Activated naive CD4-positive, alpha-beta T cell (primary cell): Measurements from ENCODE around the gene DDX24.
"Not testable (repeated sequence)": the region's sequence is repeated elsewhere in the genome, so short reads cannot be mapped to it uniquely, and the experiment has no call there.

Experiments
- DNase-seq, 4 experiments: peaks; one replicate each; lab custom pipeline; 2025; lab: John Stamatoyannopoulos, UW

DDX24 gene

DNA sequence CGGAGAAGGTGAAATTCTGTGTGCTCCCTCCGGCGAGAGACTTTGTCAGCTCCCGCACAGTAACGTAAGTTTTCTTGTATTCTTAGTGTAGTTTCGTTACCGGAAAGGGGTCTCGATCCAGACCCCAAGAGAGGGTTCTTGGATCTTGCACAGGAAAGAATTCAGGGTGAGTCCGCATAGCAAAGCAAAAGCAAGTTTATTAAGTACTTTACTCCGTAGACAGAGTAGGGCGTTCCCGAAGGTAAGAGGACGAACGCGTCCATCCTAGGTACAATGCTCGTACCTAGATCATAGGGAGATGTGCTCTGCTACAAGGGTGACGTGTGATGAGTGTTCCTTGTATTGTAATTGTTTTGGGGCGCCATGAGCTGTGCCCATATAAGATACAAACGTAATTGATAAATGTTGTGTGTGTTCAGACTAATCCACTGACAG, 401 bp upstream of the DDX24 start:
- DNase-seq = no peak

DNA sequence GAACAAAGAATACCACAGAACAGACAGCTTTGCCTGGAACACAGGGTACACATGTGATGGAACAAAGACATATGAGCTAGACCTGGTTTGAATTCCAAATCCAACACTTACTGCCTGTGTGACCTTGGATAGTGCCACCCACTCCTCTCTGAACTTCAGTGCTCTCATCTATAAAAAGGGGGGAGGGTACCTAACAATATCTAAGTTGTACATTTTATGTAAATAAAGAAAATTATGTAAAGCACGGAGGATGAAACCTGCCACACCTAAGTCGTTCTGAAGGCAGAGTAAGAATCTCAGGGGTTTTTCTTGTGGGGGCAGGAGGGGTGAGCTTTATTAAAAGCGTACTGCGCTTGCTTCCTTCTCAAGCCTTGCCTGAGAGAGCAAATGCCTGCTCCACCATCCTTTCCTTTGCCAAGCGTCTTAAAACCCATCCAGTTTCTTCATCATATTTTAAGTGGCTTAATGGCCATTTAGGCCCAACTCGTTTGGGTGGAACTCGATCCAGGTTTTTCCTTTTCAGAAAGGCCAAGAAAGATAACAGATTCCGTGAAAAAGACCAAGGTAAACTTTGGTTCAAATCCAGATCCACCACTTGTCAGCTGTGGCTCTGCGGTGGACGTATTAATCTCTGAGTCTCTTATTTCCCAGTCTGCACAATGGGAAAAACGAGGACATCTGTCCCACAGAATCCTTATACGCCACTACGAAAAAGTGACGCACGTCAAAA, 946 bp downstream of the DDX24 start:
- no peak for DNase-seq

DNA sequence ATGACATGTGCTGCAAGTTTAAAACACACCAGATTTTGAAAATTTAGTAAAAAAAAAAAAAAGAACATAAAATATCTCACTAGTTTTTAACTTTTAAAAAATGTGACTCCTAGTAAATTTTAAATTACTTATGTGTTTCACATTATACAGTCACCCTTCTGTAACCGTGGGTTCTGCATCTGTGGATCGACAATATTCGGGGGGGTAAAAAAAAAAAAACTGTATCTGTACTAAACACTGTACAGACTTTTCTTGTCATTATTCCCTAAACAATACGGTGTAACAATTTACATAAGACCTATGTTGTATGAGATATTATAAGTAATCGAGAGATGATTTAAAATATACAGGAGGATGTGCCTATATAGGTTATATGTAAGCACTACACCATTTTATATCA, 3.2 kb downstream of the DDX24 start:
- DNase-seq = no peak

DNA sequence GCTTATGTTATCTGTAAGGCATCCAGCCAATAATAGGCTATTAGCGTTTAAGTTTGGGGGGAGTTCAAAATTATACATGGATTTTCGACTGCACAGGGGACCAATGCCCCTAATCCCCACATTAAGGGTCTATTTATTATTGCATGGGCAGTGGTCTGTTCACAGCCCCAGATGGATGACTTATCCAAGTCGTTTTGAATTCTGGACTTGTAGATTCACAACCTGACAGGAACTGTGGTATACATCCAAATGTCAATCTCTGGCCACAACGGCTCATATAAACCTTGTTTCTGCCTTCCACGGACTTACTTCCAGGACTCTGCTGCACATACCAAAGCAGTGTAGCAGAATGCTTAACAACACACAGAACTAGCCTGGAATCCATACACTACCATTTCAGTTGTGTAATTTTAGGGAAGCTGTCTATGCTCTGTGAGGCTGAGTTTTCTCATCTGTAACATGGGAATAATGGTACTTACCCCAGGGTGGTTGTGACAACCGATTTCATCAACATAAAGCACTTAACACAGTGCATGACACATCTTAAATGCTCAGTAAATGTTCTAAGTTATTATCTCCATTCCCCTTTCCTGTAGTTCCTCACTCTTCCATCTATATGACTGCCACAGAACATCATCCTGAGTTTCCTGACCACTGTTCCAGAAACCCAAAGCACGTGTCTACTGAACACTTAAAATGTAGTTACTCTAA, 3.7 kb downstream of the DDX24 start:
- no peak for DNase-seq

DNA sequence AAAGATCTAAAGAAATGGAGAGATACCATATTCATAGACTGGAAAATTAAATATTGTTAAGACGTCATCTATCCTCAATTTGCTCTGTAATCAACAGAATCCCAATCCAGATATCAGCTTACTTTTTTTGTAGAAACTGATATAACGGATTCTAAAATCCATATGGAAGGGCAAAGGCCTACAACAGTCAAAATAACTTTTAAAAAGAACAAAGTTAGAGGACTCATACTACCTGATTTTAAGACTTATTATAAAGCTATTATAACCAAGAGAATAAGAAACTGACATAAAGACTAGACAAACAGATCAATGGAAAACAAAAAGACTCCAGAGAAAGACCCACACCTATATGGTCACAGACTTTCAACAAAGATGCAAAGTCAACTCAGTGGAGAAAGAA, 6.0 kb downstream of the DDX24 start:
- DNase-seq = no peak

DNA sequence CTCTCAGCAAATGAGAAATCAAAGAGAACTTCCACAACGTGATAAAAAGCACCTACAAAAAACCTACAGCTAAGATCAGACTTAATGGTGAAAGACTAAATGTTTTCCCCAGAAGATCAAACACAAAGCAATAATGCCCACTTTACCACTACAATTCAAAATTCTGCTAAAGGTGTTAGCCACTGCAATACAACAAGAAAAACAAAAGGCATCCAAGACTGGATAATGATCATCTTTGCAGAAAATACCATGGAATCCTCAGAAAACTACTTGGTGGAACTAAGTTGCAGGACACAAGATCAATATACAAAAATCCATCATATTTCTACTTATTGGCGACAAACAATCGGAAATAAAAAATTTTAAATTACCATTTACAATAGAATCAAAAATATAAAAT, 6.5 kb downstream of the DDX24 start:
- no peak for DNase-seq

DNA sequence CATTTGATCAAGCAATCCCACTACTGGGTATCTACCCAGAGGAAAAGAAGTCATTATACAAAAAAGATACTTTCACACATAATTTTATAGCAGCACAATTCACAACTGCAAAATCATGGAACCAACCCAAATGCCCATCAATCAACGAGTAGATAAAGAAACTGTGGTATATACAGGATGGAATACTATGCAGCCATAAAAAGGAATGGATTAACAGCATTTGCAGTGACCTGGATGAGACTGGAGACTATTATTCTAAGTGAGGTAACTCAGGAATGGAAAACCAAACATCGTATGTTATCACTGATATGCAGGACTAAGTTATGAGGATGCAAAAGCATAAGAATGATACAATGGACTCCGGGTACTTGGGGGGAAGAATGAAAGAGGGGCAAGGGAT, 8.9 kb downstream of the DDX24 start:
- DNase-seq = not testable (repeated sequence)

DNA sequence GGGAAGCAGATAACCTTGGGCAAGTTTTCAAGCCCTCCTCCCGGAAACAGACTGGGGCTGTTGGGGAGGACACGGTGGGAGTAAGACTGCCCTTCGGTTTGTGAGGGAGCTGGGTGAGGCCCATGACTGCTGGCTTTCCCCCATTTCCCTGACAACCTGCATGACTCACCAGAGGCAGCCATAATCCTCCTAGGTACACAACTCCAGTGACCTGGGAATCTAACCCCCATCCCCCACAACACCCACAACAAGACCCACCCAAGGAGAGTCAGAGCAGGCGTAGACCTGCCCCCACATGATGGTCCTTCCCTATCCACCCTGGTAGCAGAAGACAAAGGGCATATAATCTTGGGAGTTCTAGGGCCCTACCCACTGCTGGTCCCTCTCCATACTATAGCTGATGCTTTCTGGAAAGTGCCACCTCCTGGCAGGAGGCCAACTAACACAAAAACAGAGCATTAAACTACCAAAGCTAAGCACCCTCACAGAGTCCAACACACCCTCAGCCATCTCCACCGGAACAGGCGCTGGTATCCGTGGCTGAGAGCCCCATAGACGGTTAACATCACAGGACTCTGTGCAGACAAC, 14.8 kb downstream of the DDX24 start:
- no peak for DNase-seq

DNA sequence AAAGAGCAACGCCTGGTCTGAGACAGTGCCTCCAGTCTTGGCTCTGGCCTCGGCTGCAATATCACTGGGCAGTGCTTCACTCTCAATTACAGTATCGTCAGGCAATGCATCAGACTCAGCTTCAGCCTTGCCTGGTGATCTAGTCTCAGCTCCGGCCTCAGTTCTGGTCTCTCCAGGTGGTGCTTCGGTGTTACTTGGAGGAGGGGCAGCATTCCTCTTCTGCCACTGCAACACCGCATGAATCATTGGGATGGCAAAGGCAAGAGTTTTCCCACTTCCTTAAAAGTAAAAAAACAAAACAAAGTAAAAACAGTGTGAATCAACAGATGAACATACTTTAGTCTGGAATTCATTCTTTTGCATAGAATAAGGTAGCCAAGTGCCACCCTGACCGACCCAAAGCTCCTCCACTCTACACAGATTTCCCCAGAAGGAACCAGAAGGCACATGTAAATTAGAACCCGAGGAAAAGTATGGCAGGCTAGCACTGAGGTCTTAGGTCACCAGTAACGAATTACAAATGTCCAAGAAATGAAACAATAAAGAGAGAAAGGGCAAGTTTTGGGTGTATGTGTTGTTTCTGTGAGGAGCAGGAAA, 18.6 kb downstream of the DDX24 start:
- DNase-seq = no peak

DNA sequence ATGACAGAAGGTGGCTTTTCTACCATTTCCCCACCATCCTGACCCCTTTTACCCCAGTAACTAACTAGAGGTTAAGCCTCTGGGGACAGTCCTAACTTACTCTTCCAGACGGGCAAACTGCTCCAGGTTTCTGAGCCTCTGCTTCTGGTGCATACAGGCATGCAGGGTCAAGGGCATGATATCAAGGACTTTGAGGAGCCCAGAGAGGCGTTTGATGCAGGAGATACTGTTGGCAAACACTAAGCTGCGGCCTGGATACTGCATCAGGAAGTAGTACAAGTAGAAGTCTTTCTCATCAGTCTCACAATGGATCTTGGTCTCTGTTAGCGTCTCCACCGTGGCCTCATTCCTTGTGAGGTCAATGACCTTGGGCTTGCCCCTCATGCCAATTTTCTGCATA, 21.0 kb downstream of the DDX24 start:
- DNase-seq = no peak

DNA sequence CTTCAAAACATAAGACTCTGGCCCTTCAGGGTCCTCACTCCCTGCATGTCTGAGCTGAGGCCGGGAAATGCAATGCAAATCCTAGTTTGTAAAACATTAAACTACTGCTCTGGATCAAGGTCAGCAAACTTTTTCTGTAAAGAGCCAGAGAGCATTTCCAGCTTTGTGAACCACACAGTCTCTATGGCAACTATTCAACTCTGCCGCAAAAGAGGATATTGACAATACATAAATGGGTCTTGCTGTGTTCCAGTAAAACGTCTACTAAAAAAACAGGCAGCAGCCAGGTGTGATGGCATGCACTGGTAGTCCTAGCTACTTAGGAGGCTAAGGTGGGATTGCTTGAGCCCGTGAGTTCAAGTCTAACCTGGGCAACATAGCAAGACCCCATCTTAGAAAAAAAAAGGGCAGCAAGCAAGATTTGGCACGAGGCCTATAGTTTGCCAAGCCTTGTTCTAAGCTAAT, 22.3 kb downstream of the DDX24 start:
- DNase-seq = no peak

DNA sequence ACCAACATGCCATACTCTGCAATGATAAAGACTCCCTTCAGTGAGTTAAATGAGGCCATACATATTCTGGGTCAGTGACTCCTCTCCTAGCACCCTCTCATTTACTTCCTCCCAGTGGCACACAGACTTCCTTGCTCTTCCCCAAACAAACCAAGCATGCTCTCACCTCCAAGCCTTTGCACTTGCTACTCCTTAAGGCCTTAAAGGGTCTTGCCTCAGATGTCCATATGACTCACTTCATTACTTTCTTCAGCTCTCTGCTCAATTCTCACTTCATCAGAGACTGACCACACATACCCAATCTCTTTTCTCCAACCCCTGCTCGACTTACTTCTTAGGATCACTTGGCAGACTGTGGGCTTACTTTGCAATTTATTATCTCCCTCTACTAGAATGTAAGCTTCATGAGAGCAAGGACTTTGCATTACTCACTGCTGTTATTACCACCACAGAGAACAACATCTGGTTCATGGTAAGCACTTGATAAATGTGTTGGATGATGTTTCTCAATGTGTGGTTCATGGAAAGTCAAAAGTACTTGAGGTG, 22.8 kb downstream of the DDX24 start:
- no peak for DNase-seq

DNA sequence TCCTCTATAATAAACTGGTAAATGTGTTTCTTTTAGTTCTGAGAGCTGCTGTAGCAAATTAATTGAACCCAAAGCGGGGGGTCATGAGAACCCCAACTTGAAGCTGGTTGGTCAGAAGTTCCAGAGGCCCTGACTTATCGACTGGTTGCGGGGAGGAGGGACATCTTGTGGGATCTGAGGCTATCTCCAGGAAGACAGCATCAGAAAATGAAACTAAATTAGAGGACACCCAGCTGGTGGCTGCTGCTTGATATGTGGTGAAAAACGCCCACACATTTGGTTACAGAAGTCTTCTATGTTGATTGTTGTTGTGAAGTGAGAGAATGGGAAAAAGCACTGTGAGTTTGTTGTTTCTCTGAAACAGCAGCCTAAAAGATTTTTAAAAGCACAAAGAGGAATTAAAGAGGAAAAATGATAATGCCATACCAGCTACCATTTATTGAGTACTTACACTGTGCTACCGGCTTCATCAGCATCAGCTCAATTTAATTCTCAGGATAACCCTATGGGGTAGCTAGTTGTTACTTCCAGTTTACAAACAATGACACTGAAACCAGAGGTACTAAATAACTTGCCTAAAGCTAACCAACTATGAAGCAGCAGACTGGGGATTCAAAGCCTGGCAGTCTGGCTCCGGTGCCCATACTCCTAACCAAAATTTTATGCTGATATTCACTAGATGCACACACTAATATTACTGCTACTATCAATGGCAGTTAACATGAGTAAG, 24.3 kb downstream of the DDX24 start:
- no peak for DNase-seq

DNA sequence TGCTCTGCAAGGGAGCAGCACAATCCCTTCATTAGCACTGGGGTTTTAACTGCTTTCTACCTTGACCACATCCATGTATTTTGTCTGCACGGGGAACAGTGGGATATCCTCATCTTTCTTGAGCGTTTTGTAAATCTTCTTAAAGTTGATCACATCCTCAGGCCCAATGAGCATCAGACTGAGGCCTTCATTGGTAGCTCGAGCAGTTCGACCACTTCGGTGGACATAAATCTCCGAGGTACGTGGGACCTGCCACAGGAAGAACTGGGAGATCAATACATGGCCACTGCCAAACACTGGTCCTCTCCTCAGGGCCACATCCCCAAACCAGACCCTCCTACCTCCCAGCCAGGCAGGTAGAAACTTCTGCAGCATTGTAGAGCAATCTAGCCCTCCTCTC, 26.1 kb downstream of the DDX24 start:
- no peak for DNase-seq

DNA sequence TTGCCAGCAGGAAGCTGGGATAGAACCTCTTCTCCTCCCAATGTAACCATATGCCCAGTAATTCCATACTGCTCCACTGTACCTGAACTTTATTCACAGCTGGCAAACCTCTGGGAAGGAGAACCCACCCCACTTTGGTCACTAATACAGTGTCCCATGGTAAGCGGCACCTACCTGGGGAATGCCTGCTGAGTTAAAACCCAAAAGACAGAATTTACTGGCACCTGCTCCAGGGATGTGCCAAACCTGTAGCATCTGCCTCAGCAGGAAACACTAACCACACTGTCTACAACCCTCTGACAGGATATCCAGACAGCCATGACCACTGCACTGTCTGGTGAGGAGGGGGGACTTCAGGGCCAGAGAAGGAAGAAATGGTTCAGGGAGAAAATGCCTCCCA, 26.6 kb downstream of the DDX24 start:
- no peak for DNase-seq

DNA sequence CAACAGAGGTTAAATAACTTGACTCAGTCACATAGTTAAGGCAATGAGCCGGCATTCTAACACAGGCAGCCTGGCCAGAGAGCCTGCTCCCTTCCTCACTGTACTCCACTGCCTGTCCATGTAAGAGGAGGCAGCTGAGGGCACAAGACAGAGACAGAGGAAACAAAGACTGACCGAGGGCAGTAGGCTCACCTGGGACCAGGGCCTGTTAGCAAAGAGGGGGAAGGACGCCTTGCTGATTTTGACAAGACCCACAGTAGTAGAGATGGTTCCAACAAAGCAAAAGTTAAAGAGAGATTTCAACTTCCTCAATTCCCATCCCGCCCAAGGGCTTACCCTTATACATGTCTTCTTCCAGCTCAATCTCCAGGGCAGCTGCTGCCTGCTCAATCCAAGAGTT, 28.3 kb downstream of the DDX24 start:
- no peak for DNase-seq

DNA sequence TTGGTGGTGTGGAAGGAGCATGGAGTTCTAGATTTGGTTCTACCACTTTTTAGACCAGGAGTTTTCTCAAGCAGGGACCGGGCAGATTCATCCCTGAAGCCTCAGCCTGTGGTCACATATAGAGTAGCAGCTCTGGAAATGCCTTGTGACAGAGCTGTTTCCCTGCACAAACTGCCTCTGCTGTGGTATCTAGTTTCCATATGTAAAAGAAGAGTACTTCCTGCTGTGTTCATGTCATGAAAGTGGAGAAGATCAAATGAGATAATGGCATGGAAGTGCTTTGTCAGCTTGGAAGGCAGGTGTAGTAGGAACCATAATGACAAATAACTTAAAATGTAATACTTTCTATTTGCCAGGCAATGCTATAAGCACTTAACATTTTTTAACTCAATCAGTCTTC, 28.8 kb downstream of the DDX24 start:
- no peak for DNase-seq

DNA sequence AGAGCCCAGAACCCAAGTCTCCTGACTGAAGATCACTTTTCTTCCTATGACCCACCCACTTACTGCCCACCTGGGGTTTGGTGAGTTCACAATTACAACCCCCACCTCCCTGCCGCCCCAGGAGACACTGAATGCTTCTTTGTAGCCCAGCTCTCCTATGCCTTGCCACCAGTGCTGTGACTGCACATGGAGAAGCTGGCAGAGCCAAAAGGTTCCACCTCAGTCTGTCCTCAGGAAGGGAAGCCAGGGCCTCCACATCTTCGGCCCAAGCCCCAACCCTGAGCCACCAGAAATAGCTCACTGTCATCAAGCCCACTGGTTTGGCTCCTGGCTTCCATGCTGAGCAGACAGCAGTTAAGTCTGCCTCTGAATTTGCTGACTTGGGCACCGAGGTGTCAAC, 29.2 kb downstream of the DDX24 start:
- no peak for DNase-seq

DNA sequence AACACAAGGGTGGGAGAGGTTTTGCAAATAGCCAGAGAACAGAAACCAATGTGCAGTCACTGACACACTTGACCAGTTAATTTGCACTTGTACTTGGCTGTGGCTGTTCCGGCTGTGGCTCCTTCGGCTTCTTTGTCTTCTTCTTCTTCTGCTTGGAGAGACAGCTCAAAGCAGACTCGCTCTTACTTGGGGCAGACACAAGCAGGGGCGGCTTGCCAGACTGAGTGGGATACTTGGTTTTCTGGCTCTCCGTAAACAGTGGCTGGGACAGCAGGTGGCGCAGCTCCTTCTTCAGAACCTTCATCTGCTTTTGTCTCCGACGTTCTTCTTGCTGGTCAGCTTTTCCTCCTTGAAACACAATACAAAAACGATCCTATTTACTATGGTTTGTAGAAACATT, 29.9 kb downstream of the DDX24 start:
- no peak for DNase-seq

DNA sequence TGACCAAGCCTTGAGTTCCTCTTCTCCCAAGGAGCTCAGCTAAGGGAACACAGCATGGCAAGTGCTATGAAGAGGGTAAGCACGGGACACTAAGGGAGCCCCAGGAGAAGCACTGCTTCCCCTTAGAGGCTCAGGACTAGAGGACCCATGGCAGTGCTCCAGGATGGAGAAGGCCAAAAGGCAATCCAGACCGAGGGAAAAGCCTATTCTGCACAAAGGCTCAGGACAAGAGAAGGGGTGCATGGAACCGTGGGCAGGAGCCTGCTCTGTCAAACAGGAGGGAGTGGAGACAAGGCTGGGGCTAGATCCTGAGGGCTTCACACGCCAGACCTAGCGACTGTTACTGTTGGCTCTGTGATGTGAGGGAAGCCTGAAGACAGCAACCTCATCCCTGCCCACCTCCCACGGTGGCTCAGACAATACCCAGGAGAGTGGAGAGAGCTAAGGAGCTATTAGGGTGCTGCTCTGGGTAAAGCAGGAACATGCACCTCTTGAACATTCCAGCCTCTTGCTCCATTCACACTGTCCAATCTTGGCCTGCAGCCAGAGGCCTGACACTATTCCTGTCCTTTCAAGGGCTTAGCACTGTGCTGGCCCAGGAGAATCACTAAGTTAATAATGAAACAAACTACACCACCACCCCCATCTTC, 30.6 kb downstream of the DDX24 start:
- no peak for DNase-seq

DNA sequence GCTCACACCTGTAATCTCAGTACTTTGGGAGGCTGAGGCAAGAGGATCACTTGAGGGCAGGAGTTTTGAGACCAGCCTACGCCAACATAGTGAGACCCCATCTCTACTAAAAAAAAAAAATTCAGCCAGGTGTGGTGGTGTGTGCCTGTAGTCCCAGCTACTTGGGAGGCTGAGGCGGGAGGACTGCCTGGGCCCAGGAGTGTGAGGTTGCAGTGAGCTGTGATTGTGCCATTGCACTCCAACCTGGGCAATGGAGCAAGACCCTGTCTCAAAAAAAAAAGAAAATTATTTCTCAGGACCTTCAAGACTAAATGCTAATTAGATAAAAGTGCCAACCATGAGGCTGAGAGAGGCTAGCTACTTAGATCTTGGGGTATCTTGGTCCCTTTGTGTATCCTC, 31.4 kb downstream of the DDX24 start:
- DNase-seq = no peak
